Transverse colon (tissue), 4 donors: ENCODE results near the gene CDC37. TPM values are rescaled to one million over a fixed set of nuclear protein-coding genes. Genes with fewer than 3 reads are reported as not detected.

Experiments used
- DNase-seq: peaks from one replicate; pipeline ENCODE4 v3.0.0-alpha.2; 2019
- H3K27ac ChIP-seq, 4 donors: fragments of 200-600 bp; sonication (generic); 2 replicates each; pipeline ENCODE4 v1.5.1; 2016 to 2018; ENCODE audit warnings: inconsistent platforms in 4 of 4
- H3K27me3 ChIP-seq: fragments of 200-600 bp; sonication (generic); 2 replicates; pipeline ENCODE4 v1.5.1; 2017; ENCODE audit warnings: inconsistent platforms
- H3K36me3 ChIP-seq, 4 donors: fragments of 200-600 bp; sonication (generic); 2 replicates each; pipeline ENCODE4 v1.5.1; 2017 to 2019; ENCODE audit warnings: inconsistent platforms in 4 of 4
- H3K4me1 ChIP-seq, 4 donors: fragments of 200-600 bp; sonication (generic); 2 replicates each; pipeline ENCODE4 v1.5.1; 2017 to 2020; ENCODE audit warnings: inconsistent platforms in 4 of 4
- H3K4me3 ChIP-seq, 4 donors: fragments of 200-600 bp; sonication (generic); 1 replicate in 1 of 4; 2 replicates in 3 of 4; pipeline versions ENCODE4 v1.5.1 to v1.6.1; 2017 to 2019; ENCODE audit warnings: inconsistent platforms in 4 of 4
- H3K9me3 ChIP-seq, 2 donors: fragments of 200-600 bp; sonication (generic); 2 replicates each; pipeline ENCODE4 v1.5.1; 2017 to 2019; ENCODE audit warnings: inconsistent platforms in 2 of 2
- CTCF ChIP-seq, 5 experiments: fragments of 200-600 bp in 3 of 5; fragments of 450-650 bp in 2 of 5; sonication (generic) in 3 of 5; IDR thresholded peaks; 1 replicate in 2 of 5; 2 replicates in 3 of 5; pipeline ENCODE4 v1.5.1; 2016 to 2017; ENCODE audit warnings: antibody characterized with exemption in 5 of 5, inconsistent platforms in 3 of 5, mild to moderate bottlenecking in 2 of 5, moderate library complexity in 1 of 5
- EP300 ChIP-seq: sonication (generic); formaldehyde crosslinking; IDR thresholded peaks from one replicate; pipeline ENCODE4 v1.6.1; 2017; ENCODE audit warnings: antibody characterized with exemption, low read depth
- POLR2A ChIP-seq: fragments of 450-650 bp; IDR thresholded peaks from one replicate; pipeline ENCODE4 v1.6.1; 2016; ENCODE audit warnings: antibody characterized with exemption, mild to moderate bottlenecking, moderate library complexity
- POLR2AphosphoS5 ChIP-seq, 3 donors: sonication (generic); formaldehyde crosslinking; IDR thresholded peaks; one replicate each; pipeline ENCODE4 v1.6.1; 2016; ENCODE audit warnings: antibody characterized with exemption in 3 of 3
- WGBS, 2 donors: methylation state at CpG; one replicate each; pipeline ENCODE4 v1.1.5; 2018; ENCODE audit warnings: low coverage in 1 of 2; 5-methylcytosine and 5-hydroxymethylcytosine counted together
- in situ Hi-C, 4 donors: fragments of 200-750 bp; cut with MboI; loops; one replicate each; pipeline versions ENCODE4 v1.15.0 to v1.15.1; 2017; ENCODE audit warnings: low sequenced_read_pairs in 3 of 4, low pct_ligation_motif_present in 1 of 4, low pct_unique_long_range_greater_than_20kb in 1 of 4
- intact Hi-C: fragments of 100-400 bp; cut with DNase I; formaldehyde crosslinking; loops from one replicate; pipeline ENCODE4 v1.15.1; 2023; ENCODE audit warnings: low total_unique reads
- total RNA-seq, 4 donors: library from RNA; depleted of rRNA; stranded (reverse); fragments of >200 nt; gene quantifications; one replicate each; pipeline ENCODE4 v1.1.0, GENCODE V29; 2016

CDC37 gene
- total RNA-seq, 4 donors from 2014 or later, result 125 to 168 (median 162) TPM

- WGBS, 2 donors, result no CpG with 5 or more reads among the region's 40 CpGs
- H3K9me3 ChIP-seq, result peaks cover 0 to 3% of the 10 kb centered on the region in 2 donors
- in situ Hi-C loops (no loop called here), intact Hi-C loops (no loop called here)
- peaks cover 9 to 49% (median 37%) of the 10 kb centered on the region in 4 donors for H3K4me1 ChIP-seq
- H3K27me3 ChIP-seq, result peaks cover 100% of the 10 kb centered on the region
- DNase-seq, result no peak
- no peaks in the 10 kb centered on the region for H3K36me3 ChIP-seq
- TF ChIP-seq POLR2AphosphoS5 (IDR thresholded peaks at IDR 0.05), result no peak
- H3K4me3 ChIP-seq, result peak overlapping the region in 1 of 4 donors; percentile 23
- no peak overlapping the region for H3K27ac ChIP-seq
These were observed 15.9 kb upstream of the CDC37 start for GRCh38 chr19:10419200-10419645.

GRCh38 chr19:10418485-10419199 is 15.3 kb upstream of the CDC37 start:
- Histone ChIP-seq H3K27me3 (peaks cover 100% of the 10 kb centered on the region), H3K36me3 (no peaks in the 10 kb centered on the region), H3K27ac (no peak overlapping the region), H3K4me1 (peaks cover 9 to 43% (median 32%) of the 10 kb centered on the region in 4 donors), H3K4me3 (peak overlapping the region in 1 of 4 donors; percentile 23), H3K9me3 (peaks cover 0 to 3% of the 10 kb centered on the region in 2 donors)
- no peak for DNase-seq
- intact Hi-C loops (no loop called here), in situ Hi-C loops (no loop called here)
- TF ChIP-seq POLR2AphosphoS5 (IDR thresholded peaks at IDR 0.05) (no peak), POLR2A (no peak), CTCF (IDR thresholded peaks at IDR 0.05) (no peak), EP300 (no peak)
- WGBS, 2 donors, result 3 to 4% methylated on average over 5 to 21 of the region's 32 CpGs

- Histone ChIP-seq H3K4me1 (peaks cover 9 to 42% (median 32%) of the 10 kb centered on the region in 4 donors), H3K36me3 (no peaks in the 10 kb centered on the region), H3K4me3 (no peak overlapping the region), H3K27ac (no peak overlapping the region), H3K27me3 (peaks cover 95% of the 10 kb centered on the region), H3K9me3 (peaks cover 0 to 3% of the 10 kb centered on the region in 2 donors)
- in situ Hi-C loops, result no loop called here
- WGBS, 2 donors, result 13% methylated on average over 3 of the region's 3 CpGs; no CpG with 5 or more reads in 1 of the 2 donors
- no peak for DNase-seq
- intact Hi-C loops, result no loop called here
- TF ChIP-seq EP300, result no peak
These were observed 14.8 kb upstream of the CDC37 start for GRCh38 chr19:10418235-10418484.

GRCh38 chr19:10417541-10418234 is 14.3 kb upstream of the CDC37 start:
- WGBS, 2 donors, result 7 to 16% methylated on average over 3 to 30 of the region's 30 CpGs
- intact Hi-C loops, result no loop called here
- Histone ChIP-seq H3K27ac (no peak overlapping the region), H3K27me3 (peaks cover 90% of the 10 kb centered on the region), H3K36me3 (no peaks in the 10 kb centered on the region), H3K9me3 (peaks cover 0 to 3% of the 10 kb centered on the region in 2 donors), H3K4me1 (peaks cover 9 to 42% (median 32%) of the 10 kb centered on the region in 4 donors), H3K4me3 (no peak overlapping the region)
- DNase-seq, result no peak
- no peak for TF ChIP-seq EP300
- no peak for TF ChIP-seq CTCF (IDR thresholded peaks at IDR 0.05)
- no peak for TF ChIP-seq POLR2A
- TF ChIP-seq POLR2AphosphoS5 (IDR thresholded peaks at IDR 0.05), result no peak
- in situ Hi-C loops, result no loop called here

GRCh38 chr19:10416380-10417257 is 13.3 kb upstream of the CDC37 start:
- Histone ChIP-seq H3K4me1 (peaks cover 9 to 42% (median 32%) of the 10 kb centered on the region in 4 donors), H3K27ac (peak overlapping the region; percentile 34 to 59 (median 40)), H3K36me3 (no peaks in the 10 kb centered on the region), H3K9me3 (peaks cover 0 to 3% of the 10 kb centered on the region in 2 donors), H3K27me3 (peaks cover 80% of the 10 kb centered on the region), H3K4me3 (peak overlapping the region in 3 of 4 donors; percentile 23 to 52 (median 42))
- TF ChIP-seq CTCF (IDR thresholded peaks at IDR 0.05) (peak; percentile 66 to 93 (median 86)), EP300 (peak; percentile 21), POLR2A (no peak), POLR2AphosphoS5 (IDR thresholded peaks at IDR 0.05) (peak in 1 of 3 donors; percentile 27)
- DNase-seq, result peak; percentile 90
- intact Hi-C loops, result no loop called here
- 3% methylated on average over 60 of the region's 67 CpGs; no CpG with 5 or more reads in 1 of the 2 donors for WGBS, 2 donors
- in situ Hi-C loops, result no loop called here
